ENCODE data around the gene GALC. TPM values are rescaled to one million over a fixed set of nuclear protein-coding genes. Genes with fewer than 3 reads are reported as not detected.

Gene GALC
- total RNA-seq, 2 donors from 2014 or later = 19.7 to 42.5 TPM

DNA sequence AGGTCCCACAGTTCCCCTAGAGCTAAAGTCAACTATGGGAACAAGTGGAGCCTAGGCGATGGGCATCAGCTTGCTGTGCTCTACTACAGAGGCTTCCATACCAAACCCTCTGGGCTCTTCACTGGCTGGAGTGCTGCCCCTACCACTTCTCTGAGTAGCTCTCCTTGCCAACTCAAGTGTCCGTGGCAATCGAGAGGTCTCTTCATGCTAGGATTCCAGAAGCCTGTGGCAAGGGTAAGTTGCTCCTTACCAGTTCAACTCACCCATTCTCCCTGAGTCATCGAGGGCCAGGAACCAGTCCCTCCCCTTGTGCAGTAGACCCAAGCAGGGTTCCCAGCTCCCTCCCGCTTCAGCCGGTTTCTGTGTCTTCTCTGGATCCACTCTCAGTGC is 76.1 kb downstream of the GALC start:
- intact Hi-C loops (cut with DNase I) = no loop called here
- Histone ChIP-seq H3K27me3 (no peaks in the 10 kb centered on the region), H3K9me3 (peaks cover 0 to 16% (median 0%) of the 10 kb centered on the region in 3 donors), H3K27ac (no peak overlapping the region), H3K4me1 (no peaks in the 10 kb centered on the region), H3K36me3 (replicated peaks in 1 of 2; ENCODE audit: insufficient read depth in 1 of 2, low read depth in 2 of 2) (no peaks in the 10 kb centered on the region), H3K4me3 (no peak overlapping the region)
- ATAC-seq = no peak
- TF ChIP-seq POLR2A (IDR thresholded peaks at IDR 0.05) = no peak
- TF ChIP-seq, protein P1, sequence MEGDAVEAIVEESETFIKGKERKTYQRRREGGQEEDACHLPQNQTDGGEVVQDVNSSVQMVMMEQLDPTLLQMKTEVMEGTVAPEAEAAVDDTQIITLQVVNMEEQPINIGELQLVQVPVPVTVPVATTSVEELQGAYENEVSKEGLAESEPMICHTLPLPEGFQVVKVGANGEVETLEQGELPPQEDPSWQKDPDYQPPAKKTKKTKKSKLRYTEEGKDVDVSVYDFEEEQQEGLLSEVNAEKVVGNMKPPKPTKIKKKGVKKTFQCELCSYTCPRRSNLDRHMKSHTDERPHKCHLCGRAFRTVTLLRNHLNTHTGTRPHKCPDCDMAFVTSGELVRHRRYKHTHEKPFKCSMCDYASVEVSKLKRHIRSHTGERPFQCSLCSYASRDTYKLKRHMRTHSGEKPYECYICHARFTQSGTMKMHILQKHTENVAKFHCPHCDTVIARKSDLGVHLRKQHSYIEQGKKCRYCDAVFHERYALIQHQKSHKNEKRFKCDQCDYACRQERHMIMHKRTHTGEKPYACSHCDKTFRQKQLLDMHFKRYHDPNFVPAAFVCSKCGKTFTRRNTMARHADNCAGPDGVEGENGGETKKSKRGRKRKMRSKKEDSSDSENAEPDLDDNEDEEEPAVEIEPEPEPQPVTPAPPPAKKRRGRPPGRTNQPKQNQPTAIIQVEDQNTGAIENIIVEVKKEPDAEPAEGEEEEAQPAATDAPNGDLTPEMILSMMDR (IDR thresholded peaks at IDR 0.05) = no peak
- 91 to 93% methylated on average over 6 of the region's 6 CpGs for WGBS, 2 donors
- no peak for DNase-seq

DNA sequence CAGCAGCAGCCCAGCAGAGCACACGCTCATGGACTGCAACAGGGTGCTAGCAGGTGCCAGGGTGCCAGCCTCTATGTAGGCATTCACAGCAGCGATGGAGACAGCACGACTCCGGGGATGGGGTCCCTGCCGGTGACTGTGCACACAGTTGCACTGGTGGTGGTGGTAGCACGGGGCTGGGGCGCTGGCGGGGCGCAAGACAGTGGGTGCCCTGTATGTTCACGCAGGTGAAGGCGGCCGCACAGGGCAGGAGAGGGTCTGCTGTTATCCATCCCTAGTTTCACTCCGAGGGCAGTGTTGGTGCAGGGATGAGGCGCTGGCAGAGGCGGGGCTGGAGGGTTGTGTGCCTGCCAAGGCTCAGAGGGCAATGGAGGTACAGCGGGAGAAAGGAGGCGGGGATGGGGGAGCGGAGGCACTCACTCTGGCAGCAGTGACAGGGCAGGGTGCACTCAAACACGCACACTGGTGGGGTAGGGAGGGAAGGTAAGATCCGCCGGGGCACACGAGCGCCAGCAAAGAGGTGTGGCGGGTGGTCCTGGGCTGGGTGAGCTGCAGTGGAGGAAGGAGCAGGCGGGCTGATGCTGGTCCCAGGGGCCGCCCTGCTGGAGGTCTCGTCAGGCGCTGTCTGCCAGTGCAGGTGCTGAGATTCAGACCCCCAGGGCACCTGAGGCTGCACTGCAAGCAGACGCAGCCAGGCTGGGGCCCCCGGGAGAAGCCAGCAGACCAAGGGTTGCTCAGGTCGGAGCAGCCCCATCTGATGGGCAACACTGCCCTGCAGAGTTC is 76.7 kb downstream of the GALC start:
- Histone ChIP-seq H3K9me3 (peaks cover 0 to 16% (median 0%) of the 10 kb centered on the region in 3 donors), H3K4me3 (no peak overlapping the region), H3K4me1 (no peaks in the 10 kb centered on the region), H3K36me3 (replicated peaks in 1 of 2; ENCODE audit: insufficient read depth in 1 of 2, low read depth in 2 of 2) (no peaks in the 10 kb centered on the region), H3K27ac (no peak overlapping the region), H3K27me3 (no peaks in the 10 kb centered on the region)
- WGBS, 2 donors = 87 to 88% methylated on average over 25 to 29 of the region's 31 CpGs
- DNase-seq (no peak), ATAC-seq (no peak)
- intact Hi-C loops (cut with DNase I) = no loop called here
- TF ChIP-seq POLR2A (IDR thresholded peaks at IDR 0.05) = no peak
- TF ChIP-seq, protein P1 (IDR thresholded peaks at IDR 0.05) = no peak

DNA sequence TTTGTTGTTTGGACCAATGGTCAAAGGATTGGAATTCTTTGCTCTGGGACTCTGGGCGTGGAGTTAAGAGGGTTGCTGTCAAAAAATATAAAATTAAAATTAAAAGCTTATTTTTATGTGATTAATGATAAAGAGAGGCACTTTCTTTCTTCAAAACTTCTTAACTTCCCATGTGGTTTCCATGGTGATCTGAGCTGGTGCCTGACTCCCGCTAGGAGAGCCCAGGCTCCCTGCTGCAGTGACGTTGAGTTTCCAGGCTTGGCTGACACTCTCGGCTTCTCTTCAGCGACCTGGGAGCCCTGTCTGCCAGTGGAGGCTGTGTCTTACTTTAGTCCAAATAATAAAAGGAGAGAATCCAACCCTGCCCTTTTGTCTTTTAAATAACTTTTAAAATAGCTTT is 84.4 kb downstream of the GALC start:
- ATAC-seq (no peak), DNase-seq (no peak)
- intact Hi-C loops (cut with DNase I) = no loop called here
- no peaks in the 10 kb centered on the region for H3K4me1 ChIP-seq
- H3K4me3 ChIP-seq = no peak overlapping the region
- peaks cover 0 to 8% (median 0%) of the 10 kb centered on the region in 3 donors for H3K9me3 ChIP-seq
- WGBS, 2 donors = 24 to 35% methylated on average over 5 of the region's 5 CpGs
- H3K27ac ChIP-seq = no peak overlapping the region
- H3K27me3 ChIP-seq = no peaks in the 10 kb centered on the region
- no peaks in the 10 kb centered on the region for H3K36me3 ChIP-seq (replicated peaks in 1 of 2; ENCODE audit: insufficient read depth in 1 of 2, low read depth in 2 of 2)
- no peak for TF ChIP-seq POLR2A (IDR thresholded peaks at IDR 0.05)
- TF ChIP-seq, protein P1 (IDR thresholded peaks at IDR 0.05) = no peak

DNA sequence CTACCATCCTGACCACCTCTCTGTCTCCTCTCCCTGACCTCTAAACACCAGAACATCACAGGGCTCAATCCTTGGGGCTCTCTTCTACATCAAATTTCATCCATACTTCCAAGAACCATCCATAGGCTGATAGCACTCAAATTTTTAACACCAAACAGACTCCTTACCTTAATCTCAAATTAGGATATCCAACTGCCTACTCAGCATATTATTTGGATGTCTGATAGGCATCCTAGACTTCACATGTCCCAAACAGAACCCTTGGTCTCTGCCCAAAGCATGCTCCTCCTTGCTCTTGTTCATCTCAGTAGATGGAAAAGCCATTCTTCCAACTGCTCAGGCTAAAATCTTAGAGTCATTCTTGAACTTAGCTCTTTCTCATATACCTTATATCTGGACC is 91.3 kb downstream of the GALC start:
- Histone ChIP-seq H3K27ac (no peak overlapping the region), H3K36me3 (replicated peaks in 1 of 2; ENCODE audit: insufficient read depth in 1 of 2, low read depth in 2 of 2) (no peaks in the 10 kb centered on the region), H3K4me3 (no peak overlapping the region), H3K9me3 (no peaks in the 10 kb centered on the region), H3K27me3 (peaks cover 0 to 5% of the 10 kb centered on the region in 2 donors), H3K4me1 (no peaks in the 10 kb centered on the region)
- TF ChIP-seq POLR2A (IDR thresholded peaks at IDR 0.05) = no peak
- TF ChIP-seq, protein P1 (IDR thresholded peaks at IDR 0.05) = no peak
- ATAC-seq (no peak), DNase-seq (no peak)
- intact Hi-C loops (cut with DNase I) = no loop called here

DNA sequence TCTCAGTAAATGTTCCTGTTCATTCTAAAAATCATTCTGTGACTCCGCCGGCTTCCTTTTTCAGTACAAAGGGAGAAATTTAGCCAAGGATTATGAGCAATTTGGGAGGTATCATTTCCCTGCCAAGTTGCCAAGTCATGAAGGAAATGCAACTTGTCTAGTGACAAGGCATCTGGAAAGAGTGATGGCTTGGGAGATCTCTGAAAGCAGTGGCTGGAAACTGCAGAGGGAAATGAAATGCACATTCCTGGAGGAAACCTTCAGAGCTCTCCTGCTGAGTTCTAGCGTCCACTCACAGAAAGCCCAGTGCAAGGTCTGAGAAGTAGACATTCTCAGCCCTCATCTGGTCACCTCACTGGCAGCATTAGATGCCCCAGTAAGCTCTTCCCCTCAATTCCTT is 91.7 kb downstream of the GALC start:
- whole genome bisulfite sequencing, 2 donors = 64 to 71% methylated on average over 3 of the region's 3 CpGs
- no peaks in the 10 kb centered on the region for H3K36me3 ChIP-seq (replicated peaks in 1 of 2; ENCODE audit: insufficient read depth in 1 of 2, low read depth in 2 of 2)
- no peaks in the 10 kb centered on the region for H3K9me3 ChIP-seq
- ATAC-seq = no peak
- H3K27ac ChIP-seq = no peak overlapping the region
- no peak overlapping the region for H3K4me3 ChIP-seq
- peaks cover 0 to 5% of the 10 kb centered on the region in 2 donors for H3K27me3 ChIP-seq
- H3K4me1 ChIP-seq = no peaks in the 10 kb centered on the region
- TF ChIP-seq, protein P1 (IDR thresholded peaks at IDR 0.05) = no peak
- TF ChIP-seq POLR2A (IDR thresholded peaks at IDR 0.05) = no peak
- intact Hi-C loops (cut with DNase I) = no loop called here
- DNase-seq = no peak
